HG03064 (cell line): ENCODE data around the gene ADAMTS2.

ENCODE experiments used
- ATAC-seq: cut with Tn5 transposase; IDR thresholded peaks from one replicate; pipeline ENCODE4 v1.9.1; 2021; ENCODE audit warnings: low read depth; ENCODE audit not compliant: unreplicated experiment

ADAMTS2 gene

DNA sequence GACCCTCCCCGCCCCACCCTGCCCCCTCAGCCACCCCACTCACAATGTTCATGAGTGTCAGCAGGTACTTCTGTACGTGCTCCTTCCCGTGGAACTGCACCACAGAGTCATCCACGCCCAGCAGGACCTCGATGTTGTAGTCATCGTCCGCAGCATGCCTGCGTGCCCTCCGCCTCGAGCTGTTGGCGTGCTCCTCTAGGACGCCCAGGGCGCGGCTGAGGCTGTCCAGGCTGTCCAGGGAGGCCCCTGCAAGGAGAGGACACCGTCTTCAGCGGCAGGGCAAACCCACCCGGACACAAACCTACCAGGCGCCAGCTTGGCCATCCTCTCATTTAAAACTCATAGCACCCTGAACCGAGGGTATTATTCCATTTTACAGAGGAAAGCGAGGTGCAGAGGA is 137.8 kb downstream of the ADAMTS2 start:
- no peak for ATAC-seq

DNA sequence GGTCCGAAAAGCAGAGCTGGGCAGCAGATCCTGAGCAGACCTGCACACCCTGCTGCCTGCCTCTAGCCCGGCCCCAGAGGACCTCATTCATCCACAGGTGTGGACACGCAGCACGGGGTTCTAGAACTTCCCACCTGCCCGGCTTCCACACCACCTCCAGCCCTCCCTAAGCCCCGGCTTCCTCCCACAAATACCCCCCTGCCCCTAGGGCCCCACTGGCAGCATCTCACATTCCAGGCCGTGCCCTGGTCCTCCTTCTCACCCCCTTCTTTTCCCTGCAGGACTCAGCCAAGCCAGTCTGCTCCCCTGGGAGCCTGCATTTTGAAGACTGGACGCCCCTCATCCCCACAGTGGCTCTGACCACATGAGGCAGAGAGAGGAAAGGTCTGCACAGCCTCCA is 138.9 kb downstream of the ADAMTS2 start:
- no peak for ATAC-seq

DNA sequence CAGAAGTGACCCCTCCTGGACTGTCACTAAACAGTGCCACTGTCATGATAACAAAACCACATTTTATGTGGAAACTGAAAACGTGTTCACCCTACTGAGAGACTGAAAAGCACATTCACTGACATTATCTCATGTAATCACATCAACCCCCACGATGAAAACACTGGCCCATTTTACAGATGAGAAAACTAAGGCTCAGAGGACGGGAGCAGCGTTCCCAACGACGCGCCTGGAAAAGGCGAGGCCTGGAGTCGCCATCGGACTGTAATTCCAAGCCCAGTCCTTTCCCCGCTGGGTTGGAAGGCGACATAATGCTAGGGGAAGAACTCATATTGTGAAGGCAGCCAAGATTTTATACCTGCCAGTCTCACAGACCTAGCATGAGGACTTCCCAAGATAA is 140.0 kb downstream of the ADAMTS2 start:
- no peak for ATAC-seq

DNA sequence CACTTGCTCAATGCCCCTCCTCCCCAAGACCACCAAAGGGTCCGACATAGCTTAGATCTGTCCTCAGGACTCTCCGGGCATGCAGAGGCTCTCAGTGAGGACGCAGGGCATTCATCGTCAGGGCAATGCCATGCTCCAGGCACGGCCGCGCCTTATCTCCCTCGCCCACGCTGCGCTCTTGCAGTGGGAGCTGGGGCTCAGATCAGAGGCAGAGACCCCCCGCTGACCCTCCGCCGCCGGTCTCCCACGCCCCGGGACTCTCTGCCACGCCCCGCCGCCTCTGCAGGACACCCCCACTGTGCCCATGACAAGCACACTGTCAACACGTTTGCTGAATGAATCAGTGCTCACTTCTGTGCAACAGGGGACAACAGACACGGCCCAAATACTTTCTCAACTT is 140.7 kb downstream of the ADAMTS2 start:
- no peak for ATAC-seq

DNA sequence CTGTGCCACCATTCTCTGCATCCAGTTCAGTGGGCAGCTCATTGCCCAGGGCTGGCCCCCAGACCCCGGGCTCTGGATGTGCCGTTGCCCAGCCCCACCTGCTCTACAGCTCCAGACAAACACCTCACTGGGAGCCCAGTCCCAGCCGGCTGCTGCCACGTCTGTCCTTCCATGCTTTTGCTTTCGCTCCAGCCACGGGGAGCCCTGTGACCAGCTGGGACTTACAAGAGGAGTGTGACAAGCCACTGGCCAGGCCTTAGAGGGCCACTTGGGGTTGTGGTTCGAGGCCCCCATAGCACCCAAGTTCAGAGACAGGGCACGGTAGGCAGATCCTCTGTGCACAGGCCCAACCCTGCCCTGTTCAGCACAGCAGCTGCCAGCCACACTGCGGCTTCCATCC is 142.0 kb downstream of the ADAMTS2 start:
- ATAC-seq, result no peak

DNA sequence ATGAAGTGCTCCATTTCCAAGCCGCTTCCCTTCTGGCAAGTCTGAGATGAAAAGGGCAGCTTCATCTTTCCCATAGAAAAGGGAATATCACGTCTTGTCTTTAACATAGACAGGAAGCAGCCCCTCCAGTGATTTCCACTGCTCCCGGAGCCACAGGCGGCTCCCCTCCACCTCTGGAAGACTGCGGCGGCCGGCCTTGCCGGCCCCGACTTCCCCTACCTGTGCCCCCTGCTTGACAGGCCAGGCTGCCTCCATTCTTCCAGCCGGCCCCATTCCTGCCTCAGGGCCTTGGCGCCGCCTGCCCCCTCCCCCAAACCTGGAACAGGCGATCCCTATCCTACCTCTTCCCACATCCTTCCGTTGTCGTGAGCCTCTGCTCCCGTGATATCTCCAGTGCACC is 143.3 kb downstream of the ADAMTS2 start:
- no peak for ATAC-seq

DNA sequence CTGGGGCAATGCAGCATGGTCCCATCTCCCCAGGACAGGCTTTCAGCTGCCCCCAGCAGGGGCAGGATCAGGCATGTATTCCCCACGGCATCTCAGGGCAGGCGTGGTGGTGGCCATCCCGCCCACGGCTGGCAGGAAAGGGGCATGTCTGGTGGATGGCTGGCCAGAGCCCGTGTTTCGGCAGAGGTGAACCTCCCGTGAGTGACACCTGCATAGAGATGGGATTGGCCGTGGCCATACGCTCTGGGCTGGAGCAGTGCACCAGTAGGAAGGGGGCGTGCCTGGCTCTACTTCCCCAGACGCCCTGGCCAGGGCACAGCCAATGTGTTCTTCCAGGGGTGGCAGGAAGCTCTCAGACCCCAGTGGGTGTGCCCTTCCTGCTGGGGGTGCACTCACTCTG is 146.0 kb downstream of the ADAMTS2 start:
- ATAC-seq, result no peak

DNA sequence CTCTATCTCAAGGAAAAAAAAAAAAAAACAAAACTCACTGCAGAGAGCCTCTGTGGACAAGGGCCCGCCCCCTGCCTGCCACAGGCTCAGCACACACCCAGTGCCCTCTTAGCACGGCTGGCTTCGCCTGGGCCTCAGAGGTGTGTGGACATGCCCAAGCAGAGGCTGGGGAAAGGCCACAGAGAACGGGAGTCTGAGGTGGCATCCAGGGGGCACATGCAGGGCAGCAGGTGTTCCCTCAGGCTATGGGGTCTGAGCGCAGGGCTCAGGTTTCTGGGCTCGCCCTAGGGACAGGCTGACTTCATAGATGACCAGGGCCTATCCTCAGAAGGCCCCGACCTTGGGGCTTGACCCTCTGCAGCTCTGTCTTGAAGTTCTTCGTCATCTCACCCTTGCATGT is 146.4 kb downstream of the ADAMTS2 start:
- no peak for ATAC-seq

DNA sequence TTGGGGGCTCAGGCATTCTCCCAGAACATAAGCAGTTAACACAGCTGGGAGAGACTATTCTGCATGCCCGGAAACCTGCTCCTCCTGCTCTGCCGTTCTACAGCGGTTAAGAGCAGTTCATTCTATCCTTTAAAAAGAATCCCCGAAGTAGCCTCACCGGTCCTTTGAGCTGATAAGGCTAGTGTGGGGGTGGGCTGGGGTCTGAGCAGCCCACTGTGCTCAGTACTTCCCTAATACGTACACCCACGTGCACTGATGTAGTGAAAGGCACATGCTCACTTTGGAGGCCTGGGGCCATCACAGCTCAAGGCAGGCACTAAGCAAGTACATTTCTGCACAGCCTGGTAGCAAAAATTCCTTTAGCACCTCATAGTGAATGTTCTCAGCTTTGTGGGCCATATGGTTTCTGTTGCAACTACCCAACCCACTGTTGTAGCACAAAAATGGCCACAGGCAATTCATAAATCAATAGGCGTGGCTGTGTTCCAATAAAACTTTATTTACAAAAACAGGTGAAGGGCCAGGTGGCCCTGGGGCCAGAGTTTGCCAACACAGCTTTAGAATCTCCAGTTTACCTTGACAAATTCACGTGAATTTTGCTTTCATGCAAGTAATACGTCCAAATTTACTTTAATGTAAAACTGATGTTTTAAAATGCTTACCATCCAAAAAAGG is 148.7 kb downstream of the ADAMTS2 start:
- no peak for ATAC-seq

DNA sequence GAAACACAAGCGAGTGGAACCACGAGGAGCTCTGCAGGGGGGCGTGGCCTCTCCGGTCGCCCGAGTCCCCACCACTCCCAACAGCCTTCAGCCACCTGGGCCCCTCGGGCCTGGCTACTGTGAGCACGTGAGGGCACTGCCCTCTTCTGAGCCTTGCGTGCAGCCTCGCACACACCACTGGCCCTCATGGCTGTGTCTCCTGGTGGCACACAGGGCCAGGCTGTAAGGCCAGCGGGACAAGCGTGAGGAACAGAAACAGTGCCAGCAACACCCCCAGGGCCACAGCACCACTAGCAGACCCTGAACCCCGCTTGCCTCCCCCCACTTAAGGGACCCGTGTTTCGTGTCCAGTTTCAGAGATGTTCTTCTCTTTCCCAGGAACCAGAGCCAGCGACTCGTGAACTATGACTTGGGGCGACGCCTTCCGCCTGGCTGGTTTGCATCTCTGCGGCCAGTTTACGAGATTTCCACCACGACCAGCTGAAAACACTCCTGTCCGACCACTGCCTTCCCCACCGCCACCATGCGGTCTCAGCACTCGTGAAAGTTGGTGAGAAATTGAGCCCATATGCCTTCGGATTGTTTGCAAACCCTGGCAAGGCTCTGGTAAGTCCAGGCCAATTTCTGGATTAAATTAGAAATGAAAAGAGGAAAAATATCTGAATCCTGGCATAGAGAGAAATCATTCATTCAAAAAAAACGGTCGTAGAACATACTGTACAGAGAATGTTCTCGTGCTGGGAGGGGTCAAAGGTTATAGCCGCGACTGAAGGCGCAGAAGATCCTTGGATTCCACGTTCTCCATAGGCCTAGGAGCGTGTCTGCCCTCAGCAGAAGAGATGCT is 149.5 kb downstream of the ADAMTS2 start:
- ATAC-seq, result no peak

DNA sequence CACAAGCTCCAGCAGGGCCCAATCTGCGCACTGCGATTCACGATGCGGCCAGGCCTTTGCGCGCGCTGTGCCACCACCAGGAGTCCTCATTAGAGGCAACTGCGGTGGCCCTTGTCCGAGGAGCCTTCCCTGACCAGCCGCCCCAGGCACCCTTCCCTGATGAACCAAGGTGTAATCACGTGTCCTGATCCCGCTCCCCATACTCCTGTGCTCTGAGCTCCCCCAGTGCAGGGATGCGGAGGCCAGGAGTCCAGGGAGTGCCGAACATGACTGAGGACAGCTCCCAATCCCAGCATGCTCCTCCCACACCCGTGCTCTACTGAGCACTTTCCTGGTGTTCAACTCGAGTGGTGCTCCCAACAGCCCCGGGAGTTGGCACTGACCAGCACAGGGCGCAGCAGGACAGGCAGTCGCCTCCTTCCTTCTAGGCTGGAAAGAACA is 150.3 kb downstream of the ADAMTS2 start:
- ATAC-seq, result no peak

DNA sequence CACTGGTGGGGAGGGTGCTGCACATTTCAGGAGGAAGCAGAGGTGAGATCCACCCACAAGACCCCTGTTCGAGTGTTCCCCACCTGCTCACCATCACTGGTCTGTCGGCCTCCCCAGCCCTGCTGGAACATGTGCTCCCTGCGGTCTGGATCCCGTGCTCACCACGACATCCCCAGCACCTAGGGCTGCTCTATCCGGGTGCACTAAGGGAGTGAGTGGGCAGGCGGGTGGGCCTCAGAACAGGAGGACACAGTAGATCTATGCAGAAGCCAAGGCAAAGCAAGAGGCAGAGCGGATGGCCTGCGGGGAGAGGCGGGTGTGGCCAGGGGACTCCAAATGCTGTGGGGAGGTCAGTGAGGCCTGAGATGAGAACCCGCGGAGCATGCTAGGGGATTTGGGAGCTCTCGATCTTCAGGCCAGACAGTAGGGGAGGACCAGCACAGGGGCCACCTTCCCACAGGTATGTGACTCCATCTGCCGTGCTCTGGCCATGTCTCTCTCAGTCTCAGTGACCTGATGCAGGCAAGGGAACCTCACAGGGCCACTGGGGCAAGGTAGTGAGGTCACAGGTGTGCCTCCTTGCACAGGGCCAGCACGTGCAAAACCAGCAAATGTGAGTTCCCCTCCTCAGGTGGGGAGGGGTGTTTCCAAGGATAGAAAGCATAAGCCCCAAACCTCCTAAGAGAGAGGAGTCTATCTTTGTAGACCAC is 150.9 kb downstream of the ADAMTS2 start:
- ATAC-seq, result no peak

DNA sequence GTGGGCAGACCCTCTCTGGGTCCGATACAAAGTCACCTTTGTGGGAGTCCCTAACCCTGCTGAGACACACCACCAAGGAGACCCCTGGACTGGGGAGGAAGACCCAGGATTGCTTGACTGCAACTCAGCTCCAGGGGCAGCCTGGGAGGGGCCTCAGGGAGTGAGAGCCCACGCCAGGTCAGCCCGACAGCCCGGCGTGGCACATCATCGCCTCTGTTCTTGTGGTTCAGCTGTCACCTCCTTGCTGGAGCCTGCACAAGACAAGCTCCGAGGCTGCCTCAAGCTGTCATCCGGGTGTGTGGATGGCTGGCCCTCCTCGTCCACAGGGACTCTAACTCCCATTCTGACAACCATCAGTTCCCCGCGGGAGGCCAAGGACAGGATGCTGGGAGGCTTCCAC is 151.5 kb downstream of the ADAMTS2 start:
- ATAC-seq, result no peak

DNA sequence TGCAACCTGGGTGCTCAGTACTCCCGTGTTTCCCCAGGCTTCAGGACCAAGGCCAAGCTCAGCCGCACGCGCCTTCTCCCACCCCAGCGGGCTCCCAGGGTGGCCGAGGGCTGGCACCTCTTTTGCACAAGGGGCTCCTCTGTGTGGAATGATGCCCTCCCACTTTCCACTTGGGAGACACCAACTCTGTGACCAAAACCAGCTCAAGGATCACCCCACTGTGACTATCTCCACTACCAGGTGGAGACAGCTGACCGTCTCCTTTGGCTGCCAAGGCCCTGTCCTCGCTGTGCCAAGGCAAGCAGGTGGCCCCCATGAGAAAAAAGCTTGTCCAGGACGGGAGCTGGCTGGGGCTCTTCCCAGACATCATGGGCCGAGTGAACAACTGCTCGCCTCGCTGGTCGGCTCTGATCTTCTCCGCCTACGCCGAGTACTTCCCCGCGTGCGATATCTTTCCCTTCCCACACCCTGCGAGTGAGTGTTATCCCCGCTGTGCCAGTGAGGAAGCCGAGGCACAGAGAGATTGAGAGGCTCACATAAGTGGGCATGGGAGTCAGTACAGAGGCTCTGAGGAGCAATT is 152.3 kb downstream of the ADAMTS2 start:
- no peak for ATAC-seq

DNA sequence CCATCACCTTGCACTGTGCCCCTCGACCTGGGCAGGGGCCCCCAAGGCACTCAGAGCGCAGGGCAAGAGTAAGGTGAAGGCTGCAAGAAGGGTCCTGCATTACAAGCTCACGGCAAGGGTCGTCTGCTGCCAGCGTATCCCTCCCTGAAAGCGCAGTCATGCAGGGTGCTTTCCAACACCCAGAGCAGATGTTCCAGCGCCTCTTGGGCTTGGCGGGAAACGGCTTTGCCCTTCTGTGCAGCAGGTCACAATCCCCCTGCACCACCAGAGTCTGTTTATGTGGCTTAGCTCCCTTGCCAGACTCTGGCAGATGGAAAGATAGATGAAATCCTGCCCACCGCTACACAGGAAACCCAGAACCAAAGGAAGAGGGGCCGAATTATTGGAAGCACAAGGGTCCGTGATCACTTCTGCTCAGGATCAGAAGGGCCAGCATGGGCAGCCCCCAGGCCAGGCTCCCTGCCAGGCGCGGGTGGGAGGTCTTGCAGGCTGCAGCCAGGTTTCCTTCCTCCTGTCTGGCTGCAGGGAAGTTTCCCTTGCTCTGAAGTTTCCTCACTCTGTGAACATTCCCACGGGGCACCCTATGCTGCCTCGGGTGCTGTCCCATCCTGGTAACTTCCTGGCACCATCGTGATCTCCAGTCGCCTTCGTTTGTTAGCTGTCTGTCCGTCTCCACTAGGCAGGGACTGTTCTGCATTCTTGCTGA is 152.9 kb downstream of the ADAMTS2 start:
- no peak for ATAC-seq

DNA sequence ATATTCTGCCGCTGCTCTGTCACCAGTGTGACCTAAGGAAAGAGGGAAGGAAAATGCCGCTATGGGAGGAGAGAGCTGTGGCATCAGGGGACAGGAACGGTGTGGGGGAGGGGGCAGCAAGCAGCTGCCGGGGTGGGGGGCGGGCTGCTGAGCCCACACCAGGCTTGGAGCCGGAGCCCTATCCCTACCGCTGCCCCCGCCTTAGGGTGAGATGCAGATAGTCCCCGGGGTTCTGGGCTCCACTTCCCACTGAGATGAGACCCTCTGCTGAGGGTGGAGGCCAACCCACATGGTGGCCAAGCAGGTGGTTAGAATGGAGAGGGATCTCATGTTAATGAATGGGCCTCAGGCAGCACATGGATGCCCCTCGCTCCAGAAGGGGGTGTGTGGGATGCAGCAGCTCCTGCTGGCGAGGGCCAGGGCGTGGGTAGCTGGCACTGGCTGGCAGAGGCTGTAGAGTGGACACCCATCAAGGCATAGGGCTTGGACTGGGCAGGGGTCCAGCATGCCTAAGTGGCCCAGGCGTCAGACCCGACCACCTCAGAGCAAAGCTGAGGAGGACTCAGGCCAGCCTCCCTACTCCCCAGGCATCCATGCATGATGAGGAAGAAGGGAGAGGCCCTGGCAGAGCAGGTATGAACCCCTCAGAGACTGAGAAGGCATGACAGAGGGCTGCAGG is 153.6 kb downstream of the ADAMTS2 start:
- ATAC-seq, result no peak

DNA sequence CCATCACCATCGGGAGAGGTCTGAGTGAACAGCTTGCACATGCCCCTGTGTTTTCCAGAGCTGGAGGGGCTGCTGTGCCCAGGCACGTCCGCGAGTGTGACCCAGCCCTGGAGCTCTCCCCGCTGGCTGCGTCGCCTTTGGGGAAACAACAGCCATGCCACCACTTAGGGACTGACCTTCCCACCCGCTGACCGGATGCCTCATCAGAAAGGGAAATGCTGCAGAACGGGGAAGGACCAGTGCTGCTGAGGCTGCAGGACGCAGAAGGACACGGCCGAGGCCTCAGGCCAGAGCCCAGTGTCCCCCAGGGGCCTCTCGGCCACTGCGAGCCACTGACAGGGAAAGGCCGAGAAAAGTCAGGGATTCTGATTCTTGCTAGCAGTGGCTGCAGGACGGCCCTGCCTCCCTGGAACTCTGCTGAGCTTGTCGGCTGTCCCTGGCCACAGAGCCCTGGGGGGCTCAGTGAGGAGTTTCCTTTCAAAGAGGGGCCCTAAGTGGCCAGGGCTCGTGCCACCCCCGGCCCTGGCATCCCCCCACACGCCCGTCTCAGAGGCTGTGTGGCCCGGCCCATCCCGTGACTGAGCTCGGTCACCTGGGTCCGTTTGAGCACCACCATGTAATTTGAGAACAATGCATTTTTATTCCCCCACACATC is 154.3 kb downstream of the ADAMTS2 start:
- no peak for ATAC-seq

DNA sequence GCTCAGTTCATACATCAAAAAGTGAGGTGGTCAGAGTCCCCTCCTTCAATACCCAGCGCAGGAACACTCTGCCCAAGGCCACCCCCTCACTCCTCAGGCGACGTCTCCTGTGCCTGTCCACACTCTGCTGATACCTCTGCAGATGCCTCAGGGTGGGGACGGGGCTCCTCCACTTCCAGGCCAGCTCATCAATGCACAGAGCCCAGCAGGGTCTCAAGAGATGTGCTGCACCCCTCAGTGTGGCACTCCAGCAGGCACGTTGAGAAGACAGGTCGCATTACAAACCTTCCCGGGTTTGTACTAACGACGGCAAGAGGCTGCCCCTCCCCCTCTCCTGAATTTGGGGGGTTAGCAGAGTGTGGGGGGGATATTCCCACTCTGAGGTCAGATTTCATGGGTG is 156.6 kb downstream of the ADAMTS2 start:
- ATAC-seq, result no peak
